ENCODE results near the gene KCNQ4. TPM values are rescaled to one million over a fixed set of nuclear protein-coding genes. Genes with fewer than 3 reads are reported as not detected.
A peak's percentile ranks its signal among the peaks of the same experiment; 100 is the strongest.

Gene KCNQ4
- total RNA-seq, 3 donors from 2014 or later (not counting 1 experiment from before 2014, with no cell fraction given) = 0.14 to 0.45 (median 0.35) TPM

GRCh38 chr1:40802742-40803113 is 19.1 kb downstream of the KCNQ4 start:
- Histone ChIP-seq H3K27me3 (ENCODE audit: control insufficient read depth, insufficient read depth, low read length) (no peaks in the 10 kb centered on the region), H3K4me3 (ENCODE audit: low read length) (peak overlapping the region; percentile 5), H3K4me1 (ENCODE audit: control insufficient read depth, insufficient read depth, low read length) (peaks cover 20% of the 10 kb centered on the region), H3K9me3 (ENCODE audit: control insufficient read depth, insufficient read depth, low read length) (no peaks in the 10 kb centered on the region), H3K36me3 (ENCODE audit: control insufficient read depth, insufficient read depth, low read length) (no peaks in the 10 kb centered on the region), H3K27ac (ENCODE audit: low read length) (peak overlapping the region; percentile 55)
- 41% methylated on average over 3 of the region's 4 CpGs for WGBS (ENCODE audit: insufficient coverage)
- Mint-ChIP-seq H3K4me1 (peaks cover 12 to 21% of the 10 kb centered on the region in 2 donors), H3K9me3 (no peaks in the 10 kb centered on the region), H3K27me3 (ENCODE audit: low read depth in 2 of 2) (no peaks in the 10 kb centered on the region), H3K36me3 (no peaks in the 10 kb centered on the region), H3K27ac (peak overlapping the region; percentile 23 to 85), H3K4me3 (peak overlapping the region; percentile 66)
- TF ChIP-seq CTCF (IDR thresholded peaks at IDR 0.05) = no peak
- DNase-seq (no peak), ATAC-seq (peak in 2 of 3 donors; percentile 3 to 5)
- intact Hi-C loops (cut with micrococcal nuclease) = loop anchor here (1.0 kb wide), 1 partner anchor 60 kb away; the partner anchor contains the start of gene CITED4

- Histone ChIP-seq H3K36me3 (ENCODE audit: control insufficient read depth, insufficient read depth, low read length) (no peaks in the 10 kb centered on the region), H3K4me3 (ENCODE audit: low read length) (no peak overlapping the region), H3K27ac (ENCODE audit: low read length) (no peak overlapping the region), H3K4me1 (ENCODE audit: control insufficient read depth, insufficient read depth, low read length) (peaks cover 20% of the 10 kb centered on the region), H3K9me3 (ENCODE audit: control insufficient read depth, insufficient read depth, low read length) (no peaks in the 10 kb centered on the region), H3K27me3 (ENCODE audit: control insufficient read depth, insufficient read depth, low read length) (no peaks in the 10 kb centered on the region)
- intact Hi-C loops (cut with micrococcal nuclease) = no loop called here
- Mint-ChIP-seq H3K27me3 (ENCODE audit: low read depth in 2 of 2) (no peaks in the 10 kb centered on the region), H3K36me3 (no peaks in the 10 kb centered on the region), H3K4me1 (peaks cover 12 to 21% of the 10 kb centered on the region in 2 donors), H3K4me3 (peak overlapping the region; percentile 42), H3K27ac (peak overlapping the region in 1 of 2 donors; percentile 85), H3K9me3 (no peaks in the 10 kb centered on the region)
- ATAC-seq = no peak
- WGBS (ENCODE audit: insufficient coverage) = 94% methylated on average over 3 of the region's 3 CpGs
- DNase-seq = peak in 1 of 2 donors; percentile 21
- TF ChIP-seq CTCF (IDR thresholded peaks at IDR 0.05) = no peak
Measured at GRCh38 chr1:40803447-40803846, 19.9 kb downstream of the KCNQ4 start.

- Histone ChIP-seq H3K9me3 (ENCODE audit: control insufficient read depth, insufficient read depth, low read length) (no peaks in the 10 kb centered on the region), H3K27me3 (ENCODE audit: control insufficient read depth, insufficient read depth, low read length) (no peaks in the 10 kb centered on the region), H3K27ac (ENCODE audit: low read length) (no peak overlapping the region), H3K4me3 (ENCODE audit: low read length) (no peak overlapping the region), H3K4me1 (ENCODE audit: control insufficient read depth, insufficient read depth, low read length) (peaks cover 20% of the 10 kb centered on the region), H3K36me3 (ENCODE audit: control insufficient read depth, insufficient read depth, low read length) (no peaks in the 10 kb centered on the region)
- Mint-ChIP-seq H3K27ac (peak overlapping the region in 1 of 2 donors; percentile 85), H3K27me3 (ENCODE audit: low read depth in 2 of 2) (no peaks in the 10 kb centered on the region), H3K9me3 (no peaks in the 10 kb centered on the region), H3K36me3 (no peaks in the 10 kb centered on the region), H3K4me3 (no peak overlapping the region), H3K4me1 (peaks cover 12 to 24% of the 10 kb centered on the region in 2 donors)
- 81% methylated on average over 2 of the region's 2 CpGs for WGBS (ENCODE audit: insufficient coverage)
- intact Hi-C loops (cut with micrococcal nuclease) = no loop called here
- ATAC-seq (no peak), DNase-seq (no peak)
- TF ChIP-seq CTCF (IDR thresholded peaks at IDR 0.05) = no peak
Measured at GRCh38 chr1:40803902-40804301, 20.3 kb downstream of the KCNQ4 start.

GRCh38 chr1:40806240-40806639 is 22.7 kb downstream of the KCNQ4 start:
- Mint-ChIP-seq H3K27me3 (ENCODE audit: low read depth in 2 of 2) (peaks cover 0 to 10% of the 10 kb centered on the region in 2 donors), H3K27ac (no peak overlapping the region), H3K4me3 (no peak overlapping the region), H3K4me1 (peaks cover 4 to 24% of the 10 kb centered on the region in 2 donors), H3K36me3 (no peaks in the 10 kb centered on the region), H3K9me3 (no peaks in the 10 kb centered on the region)
- 94% methylated on average over 2 of the region's 3 CpGs for WGBS (ENCODE audit: insufficient coverage)
- Histone ChIP-seq H3K9me3 (ENCODE audit: control insufficient read depth, insufficient read depth, low read length) (no peaks in the 10 kb centered on the region), H3K27me3 (ENCODE audit: control insufficient read depth, insufficient read depth, low read length) (no peaks in the 10 kb centered on the region), H3K36me3 (ENCODE audit: control insufficient read depth, insufficient read depth, low read length) (no peaks in the 10 kb centered on the region), H3K4me3 (ENCODE audit: low read length) (no peak overlapping the region), H3K4me1 (ENCODE audit: control insufficient read depth, insufficient read depth, low read length) (peaks cover 20% of the 10 kb centered on the region), H3K27ac (ENCODE audit: low read length) (no peak overlapping the region)
- no peak for ATAC-seq
- no peak for TF ChIP-seq CTCF (IDR thresholded peaks at IDR 0.05)
- no peak for DNase-seq
- intact Hi-C loops (cut with micrococcal nuclease) = no loop called here

Measured in natural killer cell (primary cell).